ENCODE data around the gene PRKCG.
"Not testable (repeated sequence)": the region's sequence is repeated elsewhere in the genome, so short reads cannot be mapped to it uniquely, and the experiment has no call there.

Gene PRKCG

DNA sequence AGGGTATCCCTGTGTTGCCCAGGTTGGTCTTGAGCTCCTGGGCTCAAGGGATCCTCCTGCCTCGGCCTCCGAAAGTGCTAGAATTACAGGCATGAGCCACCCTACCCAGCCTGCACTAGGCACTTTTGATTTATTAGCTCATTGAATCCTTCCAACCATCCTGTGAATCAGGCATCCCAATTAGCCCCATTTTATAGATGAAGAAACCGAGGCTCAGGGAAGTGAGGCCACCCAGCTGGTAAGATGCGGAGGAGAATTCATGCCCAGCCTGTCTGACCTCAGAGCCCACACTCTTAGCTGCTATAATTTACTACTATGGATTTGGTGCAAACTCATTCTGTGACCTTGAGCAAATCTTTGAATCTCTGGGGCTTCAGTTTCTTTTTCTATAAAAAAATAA lies 62.9 kb downstream of the PRKCG start:
- DNase-seq (ENCODE audit: low spot score): no peak

DNA sequence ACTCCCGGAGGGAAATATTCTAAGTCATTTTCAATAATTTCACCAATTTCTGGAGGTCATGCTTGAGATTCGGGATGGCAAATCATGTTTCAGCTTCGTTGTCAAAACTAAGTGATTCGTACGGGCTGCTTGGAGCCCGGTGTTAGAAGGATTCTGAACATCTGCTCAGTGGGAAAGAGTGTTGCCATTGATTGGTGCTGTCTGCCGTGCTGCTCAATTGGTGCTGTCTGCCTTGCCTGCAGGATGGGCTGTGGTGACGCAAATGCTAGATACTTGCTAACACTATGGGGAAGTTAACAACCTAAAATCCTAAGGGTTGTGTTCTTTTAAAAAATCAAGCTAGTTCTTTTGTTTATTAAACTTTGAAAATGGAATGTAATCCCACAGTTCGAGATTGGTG lies 63.4 kb downstream of the PRKCG start:
- DNase-seq (ENCODE audit: low spot score): no peak

DNA sequence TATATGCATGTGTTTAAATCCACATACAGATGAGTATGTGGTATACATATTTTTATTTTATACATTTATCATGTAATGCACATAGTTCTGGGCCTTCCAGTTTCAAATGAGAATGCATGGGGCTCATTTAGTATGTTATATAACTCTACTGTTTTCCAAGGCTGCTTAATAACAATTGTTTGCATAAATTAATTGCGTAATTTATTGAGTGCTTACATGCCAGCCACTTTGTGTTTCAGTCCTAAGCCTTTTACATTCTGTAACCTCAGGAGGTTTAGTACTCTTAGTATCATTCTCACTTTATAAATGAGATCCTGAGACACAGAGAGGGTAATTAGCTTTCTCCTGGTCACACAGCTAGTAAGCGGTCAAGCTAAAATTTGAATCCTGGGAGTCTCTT lies 64.0 kb downstream of the PRKCG start:
- no peak for DNase-seq (ENCODE audit: low spot score)

GRCh38 chr19:53947624-53948023 lies 65.6 kb downstream of the PRKCG start:
- DNase-seq (ENCODE audit: low spot score): no peak

GRCh38 chr19:53948611-53949010 lies 66.6 kb downstream of the PRKCG start:
- DNase-seq (ENCODE audit: low spot score): not testable (repeated sequence)

DNA sequence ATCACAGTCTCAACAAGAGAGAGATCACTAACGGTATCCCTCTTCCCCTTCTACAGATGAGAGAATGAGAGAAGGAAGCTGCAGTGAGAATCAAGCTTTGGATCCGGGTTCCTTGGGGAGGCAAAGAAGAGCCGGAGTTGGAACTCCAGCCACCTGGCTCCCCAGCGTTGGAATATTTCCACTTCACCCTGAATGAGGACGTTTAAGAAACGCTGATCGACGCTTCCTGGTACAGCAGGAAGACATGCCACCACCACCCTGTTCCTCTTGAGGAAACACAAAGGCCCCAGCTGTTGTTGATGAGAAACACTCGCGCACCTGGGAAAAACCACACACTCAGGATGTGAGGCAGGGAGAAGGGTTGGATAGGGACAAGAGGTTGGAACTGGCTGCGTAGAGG lies 69.4 kb downstream of the PRKCG start:
- DNase-seq (ENCODE audit: low spot score): no peak

DNA sequence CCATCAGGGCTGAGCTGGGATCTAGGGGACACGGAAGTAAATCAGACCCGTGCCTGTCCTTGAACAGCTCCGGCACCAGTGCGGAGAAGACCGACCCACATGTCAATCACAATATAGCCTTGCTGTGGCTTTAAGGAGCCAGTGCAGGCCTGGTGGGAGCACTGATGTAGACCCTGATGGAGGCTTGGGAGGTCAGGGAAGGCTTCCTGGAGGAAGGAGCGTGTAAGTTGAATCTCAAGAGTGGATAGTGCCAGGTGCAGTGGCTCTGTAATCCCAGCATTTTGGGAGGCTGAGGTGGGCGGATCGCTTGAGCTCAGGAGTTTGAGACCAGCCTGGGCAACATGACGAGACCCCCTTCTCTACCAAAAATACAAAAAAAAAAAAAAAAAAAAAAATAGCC lies 70.0 kb downstream of the PRKCG start:
- DNase-seq (ENCODE audit: low spot score): no peak

DNA sequence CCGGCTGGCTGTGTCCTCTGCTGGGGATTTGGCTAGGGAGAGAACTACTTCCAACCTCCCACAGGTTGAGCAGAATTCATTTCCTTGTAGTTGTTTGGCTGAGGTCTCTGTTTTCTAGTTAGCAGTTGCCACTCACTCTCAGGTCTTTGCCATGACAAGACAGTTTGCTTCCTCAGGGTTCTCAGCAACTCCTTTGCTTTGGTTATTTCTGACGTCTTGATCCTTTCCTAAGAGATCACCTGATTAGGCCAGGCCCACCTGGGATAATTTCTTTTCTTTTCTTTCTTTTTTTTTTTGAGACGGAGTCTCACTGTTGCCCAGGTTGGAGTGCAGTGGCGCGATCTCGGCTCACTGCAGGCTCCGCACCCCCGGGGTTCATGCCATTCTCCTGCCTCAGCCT lies 71.4 kb downstream of the PRKCG start:
- no peak for DNase-seq (ENCODE audit: low spot score)

All from CD4-positive, alpha-beta T cell treated with Interleukin-15 for 4 hours (primary cell).